Skeletal muscle satellite cell (primary cell): ENCODE results near the gene SPG11.

ENCODE experiments used
- H3K27me3 ChIP-seq: 2 replicates; pipeline ENCODE4 v1.7.0; 2013; ENCODE audit warnings: low read length; ENCODE audit not compliant: control insufficient read depth, insufficient read depth
- H3K36me3 ChIP-seq: 2 replicates; pipeline ENCODE4 v1.7.0; 2013; ENCODE audit warnings: mild to moderate bottlenecking, control low read depth, low read length; ENCODE audit not compliant: insufficient read depth
- H3K4me1 ChIP-seq: 2 replicates; pipeline ENCODE4 v1.7.0; 2013; ENCODE audit warnings: low read length; ENCODE audit not compliant: control insufficient read depth, insufficient read depth
- H3K4me2 ChIP-seq: 2 replicates; pipeline ENCODE4 v1.7.0; 2013; ENCODE audit warnings: mild to moderate bottlenecking, low read length
- H3K4me3 ChIP-seq: 2 replicates; pipeline ENCODE4 v1.7.0; 2013; ENCODE audit warnings: low read length
- H3K9ac ChIP-seq: 2 replicates; pipeline ENCODE4 v1.7.0; 2013; ENCODE audit warnings: mild to moderate bottlenecking, low read depth, low read length, moderate library complexity
- H3K9me3 ChIP-seq: replicated peaks from 2 replicates; pipeline ENCODE4 v1.7.0; 2013; ENCODE audit warnings: mild to moderate bottlenecking, control low read depth, low read length

The SPG11 gene

DNA sequence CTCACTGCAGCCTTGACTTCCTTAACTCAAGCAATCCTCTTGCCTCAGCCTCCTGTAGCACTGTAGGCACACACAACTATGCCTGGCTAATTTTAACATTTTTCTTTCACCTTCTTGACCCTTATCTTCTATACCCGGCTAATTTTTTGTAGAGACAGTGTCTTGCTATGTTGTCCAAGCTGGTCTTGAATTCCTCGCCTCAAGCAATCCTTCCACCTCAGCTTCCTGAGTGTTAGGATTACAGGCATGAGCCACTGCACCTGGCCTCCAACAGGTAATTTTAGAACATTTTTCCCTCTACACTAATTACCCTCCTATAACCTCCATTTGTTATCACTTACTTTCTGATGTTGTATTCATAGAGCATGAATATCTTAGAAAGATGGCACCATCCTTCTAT is 60.3 kb downstream of the SPG11 start:
- no peak overlapping the region for H3K4me2 ChIP-seq
- H3K9ac ChIP-seq = no peak overlapping the region
- no peaks in the 10 kb centered on the region for H3K4me1 ChIP-seq
- no peak overlapping the region for H3K4me3 ChIP-seq
- H3K27me3 ChIP-seq = no peaks in the 10 kb centered on the region
- no peaks in the 10 kb centered on the region for H3K9me3 ChIP-seq
- peaks cover 68% of the 10 kb centered on the region for H3K36me3 ChIP-seq

DNA sequence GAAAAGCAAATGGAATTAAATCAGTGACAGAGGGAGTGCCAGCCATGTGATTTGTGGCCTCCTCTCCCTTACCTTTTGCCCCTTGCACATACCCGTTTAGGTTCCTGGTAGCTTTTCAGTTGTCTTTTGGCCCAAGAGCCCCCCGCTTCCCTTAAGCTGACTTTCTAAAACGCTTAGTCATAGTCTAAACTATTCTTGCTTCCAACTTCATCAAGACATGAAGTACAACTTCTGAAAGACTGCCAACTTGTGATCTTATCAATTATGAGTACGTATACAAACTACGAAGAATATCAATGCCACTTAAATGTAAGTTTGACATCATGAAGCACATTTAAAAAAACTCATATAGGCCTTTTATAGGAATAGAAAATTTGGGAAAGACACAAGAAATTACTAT is 64.6 kb downstream of the SPG11 start:
- H3K4me2 ChIP-seq = no peak overlapping the region
- H3K27me3 ChIP-seq = no peaks in the 10 kb centered on the region
- H3K36me3 ChIP-seq = peaks cover 61% of the 10 kb centered on the region
- H3K4me1 ChIP-seq = no peaks in the 10 kb centered on the region
- no peak overlapping the region for H3K4me3 ChIP-seq
- H3K9me3 ChIP-seq = no peaks in the 10 kb centered on the region
- H3K9ac ChIP-seq = no peak overlapping the region

DNA sequence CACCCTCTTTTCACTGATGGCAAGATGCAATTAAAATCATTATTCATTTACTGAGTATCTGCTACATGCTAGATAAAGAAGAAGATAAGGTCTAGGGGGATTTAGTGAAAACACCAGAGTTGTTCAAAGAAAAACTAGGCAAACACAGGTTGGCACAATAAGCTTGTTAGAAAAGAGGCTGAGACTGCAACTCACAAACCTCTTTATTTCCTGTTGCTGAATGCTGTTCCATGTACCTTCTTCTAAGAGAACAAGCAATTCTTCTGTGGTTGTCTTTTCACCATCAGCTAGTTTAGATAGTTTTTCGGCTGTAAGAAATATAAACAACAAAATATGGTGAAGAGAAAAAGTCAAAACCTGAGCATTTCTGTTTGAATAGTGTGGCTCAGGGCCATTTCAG is 65.4 kb downstream of the SPG11 start:
- H3K9ac ChIP-seq = no peak overlapping the region
- H3K4me1 ChIP-seq = no peaks in the 10 kb centered on the region
- peaks cover 59% of the 10 kb centered on the region for H3K36me3 ChIP-seq
- H3K4me2 ChIP-seq = no peak overlapping the region
- no peak overlapping the region for H3K4me3 ChIP-seq
- no peaks in the 10 kb centered on the region for H3K27me3 ChIP-seq
- H3K9me3 ChIP-seq = no peaks in the 10 kb centered on the region

DNA sequence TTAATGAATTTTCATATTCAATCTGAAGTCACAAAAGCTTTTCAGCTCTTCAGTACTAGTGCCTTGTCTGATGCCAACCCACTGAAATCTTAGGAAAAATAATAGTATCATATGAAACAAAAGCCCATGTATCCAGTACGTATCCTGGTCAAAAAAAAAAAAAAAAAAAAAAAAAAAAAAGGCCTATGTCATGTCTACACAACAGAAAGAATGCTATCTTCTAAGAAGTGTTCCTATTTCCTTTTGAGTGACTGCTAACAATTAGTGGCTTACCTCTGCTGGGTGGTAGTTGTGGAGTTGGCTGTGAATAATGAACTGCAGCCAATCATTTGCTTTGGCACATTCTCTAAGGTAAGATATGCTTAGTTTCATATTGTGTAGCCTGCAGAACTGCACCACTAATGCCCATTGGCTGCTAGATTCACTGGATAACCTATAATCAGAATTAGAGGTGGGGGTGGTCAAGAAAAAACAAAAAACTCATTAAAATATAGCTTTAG is 66.9 kb downstream of the SPG11 start:
- Histone ChIP-seq H3K4me3 (no peak overlapping the region), H3K4me2 (no peak overlapping the region), H3K9me3 (no peaks in the 10 kb centered on the region), H3K4me1 (no peaks in the 10 kb centered on the region), H3K27me3 (no peaks in the 10 kb centered on the region), H3K9ac (no peak overlapping the region), H3K36me3 (peaks cover 61% of the 10 kb centered on the region)

DNA sequence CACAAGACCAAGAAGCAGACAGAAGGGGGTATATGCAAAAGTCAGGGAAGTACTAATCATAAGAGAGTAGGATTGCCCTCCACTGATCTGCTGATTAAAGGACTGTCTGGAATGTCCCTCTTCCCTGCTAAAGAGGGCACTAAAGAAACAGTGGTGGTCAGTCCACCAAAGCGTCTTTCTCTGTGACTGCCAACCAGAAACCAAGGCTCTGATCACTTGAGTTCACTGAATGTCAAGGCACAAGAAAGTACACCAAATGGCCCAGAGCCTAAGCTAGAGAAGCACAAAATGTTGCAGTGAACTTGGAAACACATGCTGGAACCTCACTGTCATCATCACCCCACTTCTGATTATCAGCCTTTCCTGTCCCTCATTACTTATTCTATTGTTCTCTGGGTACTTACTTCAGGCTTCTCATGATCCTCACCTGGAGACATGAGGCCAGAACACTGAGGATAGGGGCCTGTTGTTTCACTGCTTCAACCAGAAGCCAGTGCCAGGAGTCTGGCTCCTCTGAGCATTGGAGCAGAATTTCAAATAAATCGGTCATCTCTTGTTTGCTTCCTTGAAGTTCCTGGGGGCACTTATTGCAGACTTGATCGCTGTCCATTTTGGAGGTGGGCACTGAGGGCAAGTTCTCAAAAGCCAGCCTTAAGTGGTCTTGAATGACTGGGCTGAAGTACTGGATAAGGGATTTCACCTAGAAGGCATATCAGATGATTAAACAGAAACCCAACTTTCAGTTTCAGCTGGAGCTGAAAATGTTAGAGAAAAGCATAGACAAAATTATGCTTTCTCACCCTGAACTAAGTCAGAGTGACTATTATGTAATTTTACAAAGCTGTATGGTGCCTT is 67.6 kb downstream of the SPG11 start:
- no peak overlapping the region for H3K9ac ChIP-seq
- no peaks in the 10 kb centered on the region for H3K27me3 ChIP-seq
- no peaks in the 10 kb centered on the region for H3K4me1 ChIP-seq
- H3K4me2 ChIP-seq = no peak overlapping the region
- H3K4me3 ChIP-seq = no peak overlapping the region
- peaks cover 68% of the 10 kb centered on the region for H3K36me3 ChIP-seq
- no peaks in the 10 kb centered on the region for H3K9me3 ChIP-seq

DNA sequence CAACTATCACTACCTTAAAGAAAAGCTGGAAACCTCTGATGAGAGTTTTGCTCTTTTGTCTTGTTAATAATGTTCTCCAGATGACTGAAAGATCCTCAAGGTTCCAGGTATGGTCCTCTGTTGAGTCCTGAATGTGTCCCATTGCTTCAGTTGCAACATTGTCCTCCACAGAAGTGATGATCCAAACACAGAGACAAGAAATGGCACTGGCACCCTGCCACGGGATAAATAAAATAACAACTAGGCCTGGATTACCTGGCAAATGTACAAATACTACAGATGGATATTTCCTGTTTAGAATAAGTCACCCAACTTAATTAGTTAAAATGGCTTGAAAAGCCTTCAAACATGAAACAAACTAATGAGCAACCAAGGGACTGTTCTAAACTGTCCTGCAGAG is 68.2 kb downstream of the SPG11 start:
- no peak overlapping the region for H3K4me3 ChIP-seq
- no peaks in the 10 kb centered on the region for H3K4me1 ChIP-seq
- peaks cover 71% of the 10 kb centered on the region for H3K36me3 ChIP-seq
- H3K9me3 ChIP-seq = no peaks in the 10 kb centered on the region
- no peak overlapping the region for H3K4me2 ChIP-seq
- H3K27me3 ChIP-seq = no peaks in the 10 kb centered on the region
- H3K9ac ChIP-seq = no peak overlapping the region

DNA sequence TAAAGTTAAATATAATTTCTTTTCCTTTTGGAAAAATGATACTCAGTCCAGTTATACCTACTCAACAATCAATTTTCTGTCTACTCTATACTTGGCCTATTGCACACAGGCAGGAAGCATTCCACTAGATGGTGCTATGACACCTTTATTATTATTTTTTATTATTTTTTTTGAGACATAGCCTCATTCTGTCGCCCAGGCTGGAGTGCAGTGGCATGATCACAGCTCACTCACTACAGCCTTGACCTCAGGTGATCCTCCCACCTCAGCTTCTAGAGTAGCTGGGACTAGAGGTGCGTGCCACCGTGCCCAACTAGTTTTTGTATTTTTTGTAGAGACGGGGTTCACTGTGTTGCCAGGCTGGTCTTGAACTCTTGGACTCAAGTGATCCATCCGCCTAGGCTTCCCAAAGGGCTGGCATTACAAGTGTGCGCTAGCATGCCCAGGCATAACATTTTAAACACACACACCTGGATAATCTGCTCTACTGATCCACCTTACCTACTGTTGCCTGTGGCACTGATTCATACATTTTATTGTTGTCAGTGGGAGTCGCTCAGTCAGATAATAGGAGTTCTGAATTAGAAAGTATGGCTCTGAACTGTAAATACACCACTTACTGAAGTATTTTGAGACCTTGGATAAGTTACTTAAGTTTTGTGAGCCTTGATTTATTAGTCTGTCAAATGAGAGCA is 70.3 kb downstream of the SPG11 start:
- no peaks in the 10 kb centered on the region for H3K9me3 ChIP-seq
- no peak overlapping the region for H3K4me2 ChIP-seq
- no peaks in the 10 kb centered on the region for H3K27me3 ChIP-seq
- H3K4me1 ChIP-seq = no peaks in the 10 kb centered on the region
- H3K4me3 ChIP-seq = no peak overlapping the region
- peaks cover 72% of the 10 kb centered on the region for H3K36me3 ChIP-seq
- H3K9ac ChIP-seq = no peak overlapping the region

DNA sequence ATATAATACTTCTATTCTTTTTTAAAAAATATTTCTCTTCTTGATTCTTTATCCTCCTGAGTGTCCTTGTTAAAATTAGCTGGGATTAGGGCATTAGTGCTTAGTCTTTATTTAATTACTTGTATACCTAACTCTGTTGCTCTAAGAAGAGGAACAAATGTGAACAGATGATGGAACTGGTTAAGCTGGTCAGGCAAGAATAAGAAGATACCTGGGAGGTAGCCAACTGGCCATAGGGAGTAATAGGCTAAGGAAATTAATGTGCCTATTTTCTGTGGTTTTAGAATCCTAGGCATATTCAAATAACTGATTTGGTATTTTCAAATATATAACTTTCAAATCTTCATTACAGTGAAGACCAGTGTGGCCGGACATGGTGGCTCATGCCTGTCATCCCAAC is 72.1 kb downstream of the SPG11 start:
- Histone ChIP-seq H3K36me3 (peaks cover 75% of the 10 kb centered on the region), H3K4me2 (no peak overlapping the region), H3K9me3 (no peaks in the 10 kb centered on the region), H3K4me1 (no peaks in the 10 kb centered on the region), H3K27me3 (no peaks in the 10 kb centered on the region), H3K9ac (no peak overlapping the region), H3K4me3 (no peak overlapping the region)

DNA sequence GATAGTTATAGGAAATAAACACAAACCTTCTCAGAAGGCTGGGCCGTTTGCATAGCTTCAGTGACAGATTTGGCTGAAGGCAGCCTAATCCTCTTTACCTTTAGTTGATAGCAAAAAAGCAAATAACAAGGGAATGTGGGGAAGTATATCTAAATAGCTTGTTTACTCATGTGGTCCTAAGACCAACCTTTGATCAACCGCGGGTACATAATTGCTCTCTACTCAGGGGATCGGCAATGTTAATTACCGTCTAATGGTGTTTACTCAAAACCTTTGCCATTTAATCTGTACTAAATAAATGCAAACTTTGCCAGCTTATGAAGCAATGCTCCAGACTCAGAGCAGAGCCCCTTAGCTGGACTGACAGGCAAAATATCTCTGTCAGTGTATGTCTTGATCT is 74.9 kb downstream of the SPG11 start:
- peaks cover 77% of the 10 kb centered on the region for H3K36me3 ChIP-seq
- no peaks in the 10 kb centered on the region for H3K27me3 ChIP-seq
- H3K4me3 ChIP-seq = no peak overlapping the region
- H3K4me2 ChIP-seq = no peak overlapping the region
- H3K9me3 ChIP-seq = no peaks in the 10 kb centered on the region
- no peaks in the 10 kb centered on the region for H3K4me1 ChIP-seq
- no peak overlapping the region for H3K9ac ChIP-seq

DNA sequence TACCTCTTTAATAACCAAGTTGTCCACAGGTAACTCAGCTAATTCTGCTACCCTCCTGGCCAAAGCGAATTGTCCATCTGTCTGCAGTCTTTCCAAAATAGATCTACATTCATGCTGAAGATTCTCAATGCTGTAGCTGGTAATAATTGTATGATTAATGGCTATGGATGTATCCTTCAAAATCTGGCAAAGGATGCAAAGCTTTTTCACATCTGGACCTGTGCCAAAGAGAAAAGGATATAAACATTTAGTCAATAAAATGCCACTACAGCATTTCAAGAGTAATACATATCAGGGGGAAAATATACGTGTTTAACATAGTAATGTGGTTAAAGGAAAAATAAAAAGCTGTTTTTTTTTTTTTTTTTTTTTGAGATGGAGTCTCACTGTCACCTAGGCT is 77.8 kb downstream of the SPG11 start:
- H3K36me3 ChIP-seq = peaks cover 67% of the 10 kb centered on the region
- H3K27me3 ChIP-seq = no peaks in the 10 kb centered on the region
- H3K4me3 ChIP-seq = no peak overlapping the region
- H3K9me3 ChIP-seq = no peaks in the 10 kb centered on the region
- no peaks in the 10 kb centered on the region for H3K4me1 ChIP-seq
- no peak overlapping the region for H3K9ac ChIP-seq
- no peak overlapping the region for H3K4me2 ChIP-seq

DNA sequence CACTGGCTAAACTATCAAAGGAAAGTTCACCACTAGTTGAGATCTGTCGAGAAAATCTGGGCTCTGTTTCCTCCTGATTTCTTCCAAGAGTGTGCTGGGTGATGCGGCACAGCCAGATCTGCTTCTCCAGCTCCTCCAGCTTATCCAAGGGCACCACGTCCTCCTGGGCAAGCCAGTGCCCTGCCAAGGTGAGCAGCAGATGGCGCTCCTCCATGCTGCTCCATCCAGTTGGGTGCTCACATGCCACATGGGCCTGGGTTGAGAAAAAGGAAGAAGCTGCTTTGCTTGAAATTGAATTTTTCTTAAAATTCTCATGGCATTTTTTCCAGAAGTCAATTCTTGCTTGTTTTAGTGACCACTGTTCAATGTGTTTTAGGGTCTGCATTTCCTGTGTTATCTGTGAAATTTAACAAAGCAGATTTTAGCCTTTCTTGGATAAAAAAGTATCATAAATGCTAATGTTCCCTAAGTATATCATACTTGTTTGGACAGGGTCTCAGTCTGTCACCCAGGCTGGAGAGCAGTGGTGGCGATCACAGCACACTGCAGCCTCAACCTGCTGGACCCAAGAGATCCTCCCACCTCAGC is 79.2 kb downstream of the SPG11 start:
- Histone ChIP-seq H3K4me1 (no peaks in the 10 kb centered on the region), H3K4me3 (no peak overlapping the region), H3K36me3 (peaks cover 56% of the 10 kb centered on the region), H3K9me3 (no peaks in the 10 kb centered on the region), H3K4me2 (no peak overlapping the region), H3K9ac (no peak overlapping the region), H3K27me3 (no peaks in the 10 kb centered on the region)
